ENCODE results near the gene GAGE12F. TPM values are rescaled to one million over a fixed set of nuclear protein-coding genes. Genes with fewer than 3 reads are reported as not detected.
"Not testable (repeated sequence)": the region's sequence is repeated elsewhere in the genome, so short reads cannot be mapped to it uniquely, and the experiment has no call there.

Gene GAGE12F
- total and polyA plus RNA-seq, 9 donors: not detected

DNA sequence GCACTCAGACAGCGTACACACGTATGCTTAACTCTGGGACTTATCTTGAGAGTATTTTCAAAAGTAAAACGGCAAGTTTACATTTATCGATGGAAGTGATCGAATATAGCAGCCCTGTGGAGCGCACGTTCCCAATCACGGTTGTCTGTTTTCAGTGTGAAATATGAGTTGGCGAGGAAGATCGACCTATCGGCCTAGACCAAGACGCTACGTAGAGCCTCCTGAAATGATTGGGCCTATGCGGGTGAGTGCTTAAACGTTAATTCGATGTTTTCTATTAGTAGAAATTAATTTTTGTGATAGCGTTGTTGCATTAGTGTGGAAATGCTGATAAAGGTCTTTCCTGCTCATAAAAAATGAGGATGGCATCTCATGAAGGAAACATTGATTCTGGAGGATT, 29.8 kb downstream of the GAGE12F start:
- H3K4me3 ChIP-seq (ENCODE audit: low read length); DNase-seq; H3K27ac ChIP-seq (ENCODE audit: low read length); H3K36me3 ChIP-seq (ENCODE audit: control insufficient read depth, insufficient read depth, low read length); H3K4me1 ChIP-seq (ENCODE audit: control insufficient read depth, insufficient read depth, low read length); H3K9me3 ChIP-seq (replicated peaks; ENCODE audit: control insufficient read depth, low read depth, low read length); H3K27me3 ChIP-seq (ENCODE audit: control insufficient read depth, insufficient read depth, low read length): not testable (repeated sequence)
- no CpG with 5 or more reads among the region's 17 CpGs for WGBS (ENCODE audit: insufficient coverage)

DNA sequence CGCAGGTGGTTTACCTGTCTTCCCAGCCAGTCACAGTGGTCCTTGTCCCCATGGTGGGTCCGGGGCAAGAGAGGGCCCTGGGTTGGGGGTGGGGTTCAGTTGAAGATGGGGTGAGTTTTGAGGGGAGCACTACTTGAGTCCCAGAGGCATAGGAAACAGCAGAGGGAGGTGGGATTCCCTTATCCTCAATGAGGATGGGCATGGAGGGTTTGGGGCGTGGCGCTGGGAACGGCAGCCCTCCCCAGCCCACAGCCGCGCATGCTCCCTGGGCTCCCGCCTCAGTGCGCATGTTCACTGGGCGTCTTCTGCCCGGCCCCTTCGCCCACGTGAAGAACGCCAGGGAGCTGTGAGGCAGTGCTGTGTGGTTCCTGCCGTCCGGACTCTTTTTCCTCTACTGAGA, 38.1 kb downstream of the GAGE12F start, which contains the start of gene GAGE1:
Gene GAGE1, plus strand, starts transcription at position 301 of the 400 bp plus-strand sequence. CDS start 1,155 bp downstream, outside the sequence.
- not testable (repeated sequence) for H3K4me1 ChIP-seq (ENCODE audit: control insufficient read depth, insufficient read depth, low read length); H3K36me3 ChIP-seq (ENCODE audit: control insufficient read depth, insufficient read depth, low read length); H3K9me3 ChIP-seq (replicated peaks; ENCODE audit: control insufficient read depth, low read depth, low read length); H3K27me3 ChIP-seq (ENCODE audit: control insufficient read depth, insufficient read depth, low read length); H3K27ac ChIP-seq (ENCODE audit: low read length); H3K4me3 ChIP-seq (ENCODE audit: low read length); DNase-seq
- WGBS (ENCODE audit: insufficient coverage): no CpG with 5 or more reads among the region's 16 CpGs

DNA sequence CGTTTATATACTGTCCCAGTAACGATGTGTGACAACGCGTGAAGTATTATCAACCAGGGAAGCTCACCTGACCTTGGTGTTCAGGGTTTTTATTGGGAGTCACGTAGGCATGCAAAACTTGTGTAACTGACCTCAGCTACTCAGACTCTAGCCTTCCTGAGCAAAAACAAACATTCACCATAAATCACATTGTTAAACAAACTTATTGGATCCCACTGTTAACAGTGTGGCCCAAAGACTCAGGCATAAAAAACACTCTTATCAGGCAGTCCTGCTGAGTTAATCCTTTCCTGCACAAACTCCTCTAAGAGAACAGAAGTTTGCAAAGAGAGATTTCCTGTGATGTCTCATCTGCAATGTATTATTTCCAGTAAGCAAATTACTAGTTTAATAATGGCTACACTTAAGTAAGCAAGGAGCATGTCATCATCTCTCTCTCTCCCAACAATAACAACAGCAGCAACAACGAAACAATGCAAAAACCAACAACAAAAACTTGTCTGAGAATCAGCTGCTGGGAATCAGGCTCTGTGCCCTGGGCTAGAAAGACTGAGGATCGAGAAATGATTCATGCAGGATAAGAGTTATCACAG, 50.2 kb downstream of the GAGE12F start:
- DNase-seq: no peak
- Histone ChIP-seq H3K4me1 (ENCODE audit: control insufficient read depth, insufficient read depth, low read length) (no peaks in the 10 kb centered on the region), H3K36me3 (ENCODE audit: control insufficient read depth, insufficient read depth, low read length) (no peaks in the 10 kb centered on the region), H3K4me3 (ENCODE audit: low read length) (no peak overlapping the region), H3K27me3 (ENCODE audit: control insufficient read depth, insufficient read depth, low read length) (peaks cover 3% of the 10 kb centered on the region), H3K27ac (ENCODE audit: low read length) (no peak overlapping the region), H3K9me3 (replicated peaks; ENCODE audit: control insufficient read depth, low read depth, low read length) (no peaks in the 10 kb centered on the region)
- WGBS (ENCODE audit: insufficient coverage): 0% methylated on average over 1 of the region's 7 CpGs

Other genes starting within 250 kb of the GAGE12F start
- not detected for gene GAGE12J, start 238.8 kb upstream of the GAGE12F start, total RNA-seq
- not detected for gene GAGE12J, start 238.8 kb upstream of the GAGE12F start, polyA plus RNA-seq (ENCODE audit: insufficient read depth in 1 of 8, insufficient read length in 8 of 8, low replicate concordance in 1 of 8)
- not detected for gene GAGE13, start 229.3 kb upstream of the GAGE12F start, total RNA-seq
- gene GAGE13, start 229.3 kb upstream of the GAGE12F start, polyA plus RNA-seq (ENCODE audit: insufficient read depth in 1 of 8, insufficient read length in 8 of 8, low replicate concordance in 1 of 8): not detected
- not detected for gene GAGE12C, start 28.7 kb upstream of the GAGE12F start, total RNA-seq
- gene GAGE12C, start 28.7 kb upstream of the GAGE12F start, polyA plus RNA-seq (ENCODE audit: insufficient read depth in 1 of 8, insufficient read length in 8 of 8, low replicate concordance in 1 of 8): not detected
- gene GAGE12D, start 19.1 kb upstream of the GAGE12F start, total RNA-seq: not detected
- not detected for gene GAGE12D, start 19.1 kb upstream of the GAGE12F start, polyA plus RNA-seq (ENCODE audit: insufficient read depth in 1 of 8, insufficient read length in 8 of 8, low replicate concordance in 1 of 8)
- not detected for gene GAGE12E, start 9.6 kb upstream of the GAGE12F start, total RNA-seq
- gene GAGE12E, start 9.6 kb upstream of the GAGE12F start, polyA plus RNA-seq (ENCODE audit: insufficient read depth in 1 of 8, insufficient read length in 8 of 8, low replicate concordance in 1 of 8): not detected
- gene GAGE12G, start 9.6 kb downstream of the GAGE12F start, total RNA-seq: not detected
- not detected for gene GAGE12G, start 9.6 kb downstream of the GAGE12F start, polyA plus RNA-seq (ENCODE audit: insufficient read depth in 1 of 8, insufficient read length in 8 of 8, low replicate concordance in 1 of 8)
- gene GAGE12H, start 19.1 kb downstream of the GAGE12F start, total RNA-seq: not detected
- not detected for gene GAGE12H, start 19.1 kb downstream of the GAGE12F start, polyA plus RNA-seq (ENCODE audit: insufficient read depth in 1 of 8, insufficient read length in 8 of 8, low replicate concordance in 1 of 8)
- not detected for gene GAGE2A, start 28.7 kb downstream of the GAGE12F start, total RNA-seq
- not detected for gene GAGE2A, start 28.7 kb downstream of the GAGE12F start, polyA plus RNA-seq (ENCODE audit: insufficient read depth in 1 of 8, insufficient read length in 8 of 8, low replicate concordance in 1 of 8)
- gene GAGE1, start 38.2 kb downstream of the GAGE12F start, total RNA-seq: not detected
- not detected for gene GAGE1, start 38.2 kb downstream of the GAGE12F start, polyA plus RNA-seq (ENCODE audit: insufficient read depth in 1 of 8, insufficient read length in 8 of 8, low replicate concordance in 1 of 8)
- not detected for gene PAGE1, start 135.1 kb downstream of the GAGE12F start, total RNA-seq
- gene PAGE1, start 135.1 kb downstream of the GAGE12F start, polyA plus RNA-seq (ENCODE audit: insufficient read depth in 1 of 8, insufficient read length in 8 of 8, low replicate concordance in 1 of 8): not detected

Measured in muscle of leg (tissue), 11 donors.